ENCODE data around the gene STK32A. TPM values are rescaled to one million over a fixed set of nuclear protein-coding genes. Genes with fewer than 3 reads are reported as not detected.
A peak's percentile ranks its signal among the peaks of the same experiment; 100 is the strongest.

Gene STK32A
- total RNA-seq, 4 donors from 2014 or later: 1.0 to 1.4 (median 1.3) TPM

GRCh38 chr5:147381555-147381954, 146.7 kb downstream of the STK32A start:
- Histone ChIP-seq H3K36me3 (no peaks in the 10 kb centered on the region), H3K4me1 (no peaks in the 10 kb centered on the region), H3K4me3 (no peak overlapping the region), H3K9me3 (no peaks in the 10 kb centered on the region), H3K27ac (replicated peaks in 1 of 4) (no peak overlapping the region), H3K27me3 (no peaks in the 10 kb centered on the region)
- intact Hi-C loops (cut with DNase I): no loop called here
- TF ChIP-seq CTCF (IDR thresholded peaks at IDR 0.05) (no peak), EP300 (IDR thresholded peaks at IDR 0.05) (no peak), POLR2AphosphoS5 (IDR thresholded peaks at IDR 0.05) (no peak), POLR2A (IDR thresholded peaks at IDR 0.05; ENCODE audit: low read depth) (no peak)
- DNase-seq (ENCODE audit: extremely low spot score): no peak
- 90% methylated on average over 3 of the region's 3 CpGs for WGBS

GRCh38 chr5:147382776-147383175, 147.9 kb downstream of the STK32A start:
- TF ChIP-seq EP300 (IDR thresholded peaks at IDR 0.05) (no peak), CTCF (IDR thresholded peaks at IDR 0.05) (no peak)
- no peaks in the 10 kb centered on the region for H3K36me3 ChIP-seq
- peaks cover 0 to 9% (median 4%) of the 10 kb centered on the region in 4 donors for H3K4me1 ChIP-seq
- no peak overlapping the region for H3K27ac ChIP-seq (replicated peaks in 1 of 4)
- intact Hi-C loops (cut with DNase I): no loop called here
- DNase-seq (ENCODE audit: extremely low spot score): no peak
- H3K27me3 ChIP-seq: no peaks in the 10 kb centered on the region
- H3K9me3 ChIP-seq: no peaks in the 10 kb centered on the region
- 63% methylated on average over 3 of the region's 4 CpGs for WGBS
- H3K4me3 ChIP-seq: peak overlapping the region in 2 of 4 donors; percentile 6 to 22

GRCh38 chr5:147384346-147385193, 149.7 kb downstream of the STK32A start:
- Histone ChIP-seq H3K27me3 (no peaks in the 10 kb centered on the region), H3K4me3 (no peak overlapping the region), H3K36me3 (no peaks in the 10 kb centered on the region), H3K9me3 (no peaks in the 10 kb centered on the region), H3K27ac (replicated peaks in 1 of 4) (no peak overlapping the region), H3K4me1 (peaks cover 0 to 25% (median 6%) of the 10 kb centered on the region in 4 donors)
- no peak for DNase-seq (ENCODE audit: extremely low spot score)
- 74% methylated on average over 6 of the region's 6 CpGs for WGBS
- intact Hi-C loops (cut with DNase I): no loop called here
- no peak for TF ChIP-seq POLR2A (IDR thresholded peaks at IDR 0.05; ENCODE audit: low read depth)
- no peak for TF ChIP-seq POLR2AphosphoS5 (IDR thresholded peaks at IDR 0.05)
- TF ChIP-seq EP300 (IDR thresholded peaks at IDR 0.05): no peak
- no peak for TF ChIP-seq CTCF (IDR thresholded peaks at IDR 0.05)

GRCh38 chr5:147387109-147387508, 152.3 kb downstream of the STK32A start:
- Histone ChIP-seq H3K4me3 (no peak overlapping the region), H3K36me3 (peaks cover 0 to 15% (median 5%) of the 10 kb centered on the region in 4 donors), H3K27ac (replicated peaks in 1 of 4) (peak overlapping the region in 1 of 4 donors; percentile 61), H3K27me3 (no peaks in the 10 kb centered on the region), H3K9me3 (no peaks in the 10 kb centered on the region), H3K4me1 (peaks cover 0 to 42% (median 21%) of the 10 kb centered on the region in 4 donors)
- WGBS: 80% methylated on average over 4 of the region's 4 CpGs
- no peak for DNase-seq (ENCODE audit: extremely low spot score)
- no peak for TF ChIP-seq EP300 (IDR thresholded peaks at IDR 0.05)
- no peak for TF ChIP-seq CTCF (IDR thresholded peaks at IDR 0.05)
- no peak for TF ChIP-seq POLR2A (IDR thresholded peaks at IDR 0.05; ENCODE audit: low read depth)
- no peak for TF ChIP-seq POLR2AphosphoS5 (IDR thresholded peaks at IDR 0.05)
- intact Hi-C loops (cut with DNase I): no loop called here

Data from esophagus muscularis mucosa (tissue), 4 donors.